ENCODE measurements around the gene IL4I1. TPM values are rescaled to one million over a fixed set of nuclear protein-coding genes. Genes with fewer than 3 reads are reported as not detected.

IL4I1 gene
- total and polyA plus RNA-seq, 2 of the 4 experiments (the other 2 are of a cell fraction): 0.31 to 0.36 TPM

- Histone ChIP-seq H3K9ac (ENCODE audit: low read depth, low read length) (no peak overlapping the region), H2AFZ (replicated peaks; ENCODE audit: low read length, poor library complexity) (no peak overlapping the region), H3K36me3 (ENCODE audit: control insufficient read depth, insufficient read depth, low read length) (peaks cover 65% of the 10 kb centered on the region), H4K8ac (ENCODE audit: low read depth in 2 of 2, low read length in 2 of 2) (no peak overlapping the region), H2BK5ac (ENCODE audit: low read depth, low read length, poor library complexity, severe bottlenecking) (no peak overlapping the region), H3K79me1 (ENCODE audit: low read depth in 1 of 2, low read length in 2 of 2) (peaks cover 4 to 78% of the 10 kb centered on the region in 2 experiments), H3K4ac (ENCODE audit: low read depth, low read length) (no peak overlapping the region), H3K4me3 (ENCODE audit: insufficient read depth, low read depth, low read length) (no peak overlapping the region), H3K23ac (ENCODE audit: low read depth, low read length) (no peak overlapping the region), H3K18ac (ENCODE audit: low read depth, low read length) (no peak overlapping the region), H2AK5ac (ENCODE audit: low read depth, low read length) (no peak overlapping the region), H4K20me1 (ENCODE audit: insufficient read depth, low read length) (peaks cover 78% of the 10 kb centered on the region), H3K4me2 (ENCODE audit: low read depth, low read length) (no peak overlapping the region), H2AK9ac (replicated peaks; ENCODE audit: low read depth, low read length, poor library complexity) (peak overlapping the region; percentile 70), H3K56ac (ENCODE audit: extremely low read depth, insufficient read depth, low read length) (no peak overlapping the region), H3K9me3 (ENCODE audit: control insufficient read depth, insufficient read depth, low read length) (no peaks in the 10 kb centered on the region), H2BK15ac (ENCODE audit: low read depth, low read length) (no peak overlapping the region), H3K9me1 (ENCODE audit: insufficient read depth, low read length) (peaks cover 15% of the 10 kb centered on the region), H3K14ac (replicated peaks; ENCODE audit: low read depth, low read length) (no peak overlapping the region), H3K27ac (ENCODE audit: insufficient read depth, low read length) (no peak overlapping the region), H4K5ac (ENCODE audit: low read depth, low read length) (no peak overlapping the region; the same call in 1 of the 2 replicates), H4K91ac (ENCODE audit: insufficient read depth, low read depth, low read length) (no peak overlapping the region), H3K4me1 (ENCODE audit: control insufficient read depth, insufficient read depth, low read length) (peaks cover 20% of the 10 kb centered on the region), H3K27me3 (ENCODE audit: control insufficient read depth, insufficient read depth, low read length) (no peaks in the 10 kb centered on the region), H2BK120ac (ENCODE audit: low read depth, low read length) (no peak overlapping the region), H2BK20ac (ENCODE audit: low read depth, low read length) (no peak overlapping the region)
- 93% methylated on average over 3 of the region's 21 CpGs; no CpG with 5 or more reads in 1 of the 2 experiments for WGBS, 2 experiments (ENCODE audit: extremely low coverage in 2 of 2, insufficient read length in 1 of 2)
- DNase-seq (no peak), ATAC-seq (ENCODE audit: low read depth) (no peak)
- ChIA-PET POLR2A (ENCODE audit: unreplicated experiment) (interaction anchor here (0.5 kb wide), 1 partner anchor 12 kb away, joined by 7 read pairs; the partner anchor contains the start of gene PNKP), CTCF (no interaction called here)
- intact Hi-C loops (cut with micrococcal nuclease) (no loop called here), in situ Hi-C loops (cut with MboI; ENCODE audit: low sequenced_read_pairs) (loop anchor here (10.0 kb wide), 1 partner anchor 171 kb away; the partner anchor contains the start of gene ADM5), dilution Hi-C loops (cut with HindIII; ENCODE audit: low sequenced_read_pairs, unreplicated experiment) (no loop called here)
- BruUV-seq (replicated peaks): no TSS peak
- TF ChIP-seq CEBPB (IDR thresholded peaks at IDR 0.05; ENCODE audit: low read depth, low read length) (no peak), NFE2L2 (IDR thresholded peaks at IDR 0.05; ENCODE audit: low read depth, low read length) (no peak), CTCF (conservative IDR thresholded peaks at IDR 0.05; ENCODE audit: low read depth, low read length) (no peak), MAZ (IDR thresholded peaks at IDR 0.05; ENCODE audit: borderline replicate concordance, low read depth, low read length) (no peak), FOS (IDR thresholded peaks at IDR 0.05; ENCODE audit: low read depth, low read length) (no peak), ELK1 (IDR thresholded peaks at IDR 0.05; ENCODE audit: borderline replicate concordance, low read depth, low read length) (no peak), CHD1 (IDR thresholded peaks at IDR 0.05; ENCODE audit: low read depth, low read length) (no peak), MXI1 (IDR thresholded peaks at IDR 0.05; ENCODE audit: borderline replicate concordance, low read depth, low read length) (no peak), MAFK (IDR thresholded peaks at IDR 0.05; ENCODE audit: low read depth, low read length) (no peak), RCOR1 (IDR thresholded peaks at IDR 0.05; ENCODE audit: insufficient replicate concordance, low read length) (no peak), BHLHE40 (IDR thresholded peaks at IDR 0.05; ENCODE audit: low read depth, low read length) (no peak), RAD21 (IDR thresholded peaks at IDR 0.05; ENCODE audit: low read length) (no peak), RFX5 (IDR thresholded peaks at IDR 0.05; ENCODE audit: low read depth, low read length) (no peak), USF2 (IDR thresholded peaks at IDR 0.05; ENCODE audit: low read depth, low read length) (no peak)
Measured at GRCh38 chr19:49855676-49856573, 40.8 kb downstream of the IL4I1 start.
